ENCODE measurements around the gene MKLN1. TPM values are rescaled to one million over a fixed set of nuclear protein-coding genes. Genes with fewer than 3 reads are reported as not detected.

The MKLN1 gene
- total RNA-seq, 1 donor from 2014 or later = 60.4 TPM

GRCh38 chr7:131298608-131298992 lies 29.1 kb upstream of the MKLN1 start:
- H3K36me3 ChIP-seq = no peaks in the 10 kb centered on the region
- TF ChIP-seq CTCF (IDR thresholded peaks at IDR 0.05) = no peak
- H3K4me3 ChIP-seq = no peak overlapping the region
- no peaks in the 10 kb centered on the region for H3K27me3 ChIP-seq (ENCODE audit: low read depth)
- DNase-seq (no peak), ATAC-seq (peak in 1 of 2 donors; percentile 37)
- no peak overlapping the region for H3K27ac ChIP-seq
- intact Hi-C loops (cut with DNase I) = no loop called here
- no peaks in the 10 kb centered on the region for H3K4me1 ChIP-seq
- no peaks in the 10 kb centered on the region for H3K9me3 ChIP-seq

GRCh38 chr7:131299074-131299473 lies 28.6 kb upstream of the MKLN1 start:
- intact Hi-C loops (cut with DNase I) = no loop called here
- H3K4me1 ChIP-seq = no peaks in the 10 kb centered on the region
- H3K9me3 ChIP-seq = no peaks in the 10 kb centered on the region
- no peak overlapping the region for H3K4me3 ChIP-seq
- no peak for ATAC-seq
- TF ChIP-seq CTCF (IDR thresholded peaks at IDR 0.05) = no peak
- H3K36me3 ChIP-seq = no peaks in the 10 kb centered on the region
- H3K27me3 ChIP-seq (ENCODE audit: low read depth) = no peaks in the 10 kb centered on the region
- no peak overlapping the region for H3K27ac ChIP-seq
- DNase-seq = no peak

- H3K27ac ChIP-seq = no peak overlapping the region
- no peaks in the 10 kb centered on the region for H3K27me3 ChIP-seq (ENCODE audit: low read depth)
- intact Hi-C loops (cut with DNase I) = no loop called here
- H3K4me1 ChIP-seq = no peaks in the 10 kb centered on the region
- H3K9me3 ChIP-seq = no peaks in the 10 kb centered on the region
- no peak overlapping the region for H3K4me3 ChIP-seq
- TF ChIP-seq CTCF (IDR thresholded peaks at IDR 0.05) = no peak
- ATAC-seq = no peak
- H3K36me3 ChIP-seq = no peaks in the 10 kb centered on the region
- DNase-seq = no peak
Measured at GRCh38 chr7:131300078-131300477, 27.6 kb upstream of the MKLN1 start.

GRCh38 chr7:131300572-131301466 lies 26.9 kb upstream of the MKLN1 start:
- Histone ChIP-seq H3K27me3 (ENCODE audit: low read depth) (no peaks in the 10 kb centered on the region), H3K4me3 (no peak overlapping the region), H3K27ac (no peak overlapping the region), H3K4me1 (no peaks in the 10 kb centered on the region), H3K36me3 (no peaks in the 10 kb centered on the region), H3K9me3 (no peaks in the 10 kb centered on the region)
- no peak for ATAC-seq
- intact Hi-C loops (cut with DNase I) = no loop called here
- no peak for TF ChIP-seq CTCF (IDR thresholded peaks at IDR 0.05)
- no peak for DNase-seq

GRCh38 chr7:131302446-131302845 lies 25.2 kb upstream of the MKLN1 start:
- Histone ChIP-seq H3K36me3 (no peaks in the 10 kb centered on the region), H3K27ac (no peak overlapping the region), H3K9me3 (peaks cover 3% of the 10 kb centered on the region), H3K4me3 (no peak overlapping the region), H3K27me3 (ENCODE audit: low read depth) (no peaks in the 10 kb centered on the region), H3K4me1 (no peaks in the 10 kb centered on the region)
- DNase-seq = no peak
- ATAC-seq = no peak
- intact Hi-C loops (cut with DNase I) = no loop called here
- no peak for TF ChIP-seq CTCF (IDR thresholded peaks at IDR 0.05)
